H1 (cell line): Measurements from ENCODE around the gene CD1B. TPM values are rescaled to one million over a fixed set of nuclear protein-coding genes. Genes with fewer than 3 reads are reported as not detected.

Experiments used
- CTCF ChIA-PET: fragments of 300-600 bp; sonication (Branson Sonifier 250); formaldehyde crosslinking; loops from one replicate; lab custom pipeline; 2021; ENCODE audit not compliant: partially characterized antibody; lab: Charles Lee
- POLR2A ChIA-PET: fragments of 300-600 bp; sonication (Branson Sonifier 250); formaldehyde crosslinking; loops from one replicate; lab custom pipeline; 2021; ENCODE audit warnings: inconsistent platforms; ENCODE audit not compliant: partially characterized antibody; lab: Charles Lee
- DNase-seq, 2 experiments: peaks; one replicate each; pipeline versions ENCODE4 v3.0.0 to v3.0.0-alpha.2; 2010 to 2022; ENCODE audit warnings: low spot score in 2 of 2, low read depth in 1 of 2, mixed read lengths in 1 of 2
- FAIRE-seq: peaks from 2 replicates; lab custom pipeline; 2011; peaks lifted over from hg19 to GRCh38; lab: Jason Lieb, UNC
- H2AFZ ChIP-seq: 2 replicates; pipeline ENCODE4 v1.8.1; 2012; ENCODE audit warnings: low read length, inconsistent platforms
- H2AK5ac ChIP-seq: 2 replicates; pipeline ENCODE4 v1.6.1; 2013; ENCODE audit warnings: low read depth, low read length
- H2BK120ac ChIP-seq: replicated peaks from 2 replicates; pipeline ENCODE3; 2013; ENCODE audit warnings: low read depth, low read length, inconsistent platforms
- H2BK12ac ChIP-seq: 2 replicates; pipeline ENCODE4 v1.6.1; 2013; ENCODE audit warnings: low read depth, low read length
- H2BK15ac ChIP-seq: 2 replicates; pipeline ENCODE4 v1.6.1; 2013; ENCODE audit warnings: low read length
- H2BK20ac ChIP-seq: 2 replicates; pipeline ENCODE4 v1.6.1; 2013; ENCODE audit warnings: low read length
- H2BK5ac ChIP-seq: 2 replicates; pipeline ENCODE4 v1.6.1; 2013; ENCODE audit warnings: low read depth, low read length
- H3K14ac ChIP-seq: 2 replicates; pipeline ENCODE4 v1.6.1; 2013; ENCODE audit warnings: inconsistent platforms; ENCODE audit not compliant: insufficient read length
- H3K18ac ChIP-seq: 2 replicates; pipeline ENCODE4 v1.6.1; 2013; ENCODE audit warnings: low read length; ENCODE audit errors: extremely low read depth
- H3K23ac ChIP-seq: 2 replicates; pipeline ENCODE4 v1.6.1; 2013; ENCODE audit warnings: inconsistent platforms; ENCODE audit not compliant: insufficient read length
- H3K23me2 ChIP-seq: 2 replicates; pipeline ENCODE4 v1.6.1; 2013; ENCODE audit warnings: low read depth, low read length
- H3K27ac ChIP-seq: 2 replicates; pipeline ENCODE4 v1.6.1; 2011; ENCODE audit warnings: low read depth, low read length, inconsistent platforms
- H3K27me3 ChIP-seq, 4 experiments: replicated peaks in 1 of 4; 1 replicate in 1 of 4; 2 replicates in 3 of 4; pipeline versions ENCODE4 v1.6.1 to v1.8.1; 2011 to 2013; ENCODE audit warnings: low read length in 3 of 4, mild to moderate bottlenecking in 3 of 4, inconsistent platforms in 2 of 4, mixed read lengths in 2 of 4, moderate library complexity in 1 of 4; ENCODE audit not compliant: control insufficient read depth in 3 of 4, insufficient read depth in 3 of 4; ENCODE audit errors: extremely low read depth in 1 of 4
- H3K36me3 ChIP-seq, 4 experiments: 2 replicates each; pipeline versions ENCODE4 v1.6.1 to v1.8.1; 2011 to 2013; ENCODE audit warnings: mild to moderate bottlenecking in 4 of 4, low read length in 3 of 4, moderate library complexity in 2 of 4, control low read depth in 1 of 4, inconsistent platforms in 1 of 4; ENCODE audit not compliant: insufficient read depth in 4 of 4, control insufficient read depth in 2 of 4
- H3K4ac ChIP-seq: replicated peaks from 2 replicates; pipeline ENCODE3; 2013; ENCODE audit warnings: low read length, low read depth, mixed read lengths, inconsistent platforms; ENCODE audit not compliant: insufficient read length
- H3K4me1 ChIP-seq, 4 experiments: replicated peaks in 1 of 4; 1 replicate in 1 of 4; 2 replicates in 3 of 4; pipeline versions ENCODE4 v1.6.1 to v1.8.1; 2011 to 2013; ENCODE audit warnings: low read length in 3 of 4, inconsistent platforms in 2 of 4, mixed read lengths in 1 of 4; ENCODE audit not compliant: insufficient read depth in 4 of 4, control insufficient read depth in 3 of 4
- H3K4me2 ChIP-seq, 2 experiments: 2 replicates each; pipeline versions ENCODE4 v1.6.1 to v1.8.1; 2011 to 2013; ENCODE audit warnings: low read depth in 2 of 2, low read length in 2 of 2, control low read depth in 1 of 2, inconsistent platforms in 1 of 2, mild to moderate bottlenecking in 1 of 2; ENCODE audit not compliant: insufficient read depth in 1 of 2
- H3K4me3 ChIP-seq, 4 experiments: fragments of 200-600, 300-600 bp in 1 of 4; sonication (generic), shearing (Covaris generic), sonication (Bioruptor Twin) in 1 of 4; 2 replicates each; pipeline versions ENCODE4 v1.5.1 to v1.8.1; 2011 to 2016; ENCODE audit warnings: low read length in 4 of 4, low read depth in 3 of 4, control low read depth in 2 of 4, inconsistent platforms in 2 of 4, mild to moderate bottlenecking in 2 of 4, mixed read lengths in 1 of 4, moderate library complexity in 1 of 4; ENCODE audit not compliant: insufficient read depth in 2 of 4; ENCODE audit errors: extremely low read depth in 1 of 4
- H3K56ac ChIP-seq: replicated peaks from 2 replicates; pipeline ENCODE3; 2013; ENCODE audit warnings: low read depth, mild to moderate bottlenecking, mixed read lengths, low read length, inconsistent platforms; ENCODE audit not compliant: insufficient read length
- H3K79me1 ChIP-seq: 2 replicates; pipeline ENCODE4 v1.6.1; 2013; ENCODE audit warnings: low read depth, low read length, control low read depth
- H3K79me2 ChIP-seq, 2 experiments: 2 replicates each; pipeline versions ENCODE4 v1.6.1 to v1.8.1; 2012 to 2013; ENCODE audit warnings: low read length in 2 of 2, mild to moderate bottlenecking in 2 of 2, inconsistent platforms in 1 of 2; ENCODE audit not compliant: insufficient read depth in 2 of 2, control insufficient read depth in 1 of 2
- H3K9ac ChIP-seq, 4 experiments: replicated peaks in 1 of 4; 1 replicate in 1 of 4; 2 replicates in 3 of 4; pipeline versions ENCODE4 v1.6.1 to v1.8.1; 2011 to 2013; ENCODE audit warnings: low read depth in 3 of 4, low read length in 3 of 4, control low read depth in 2 of 4, mild to moderate bottlenecking in 2 of 4, moderate library complexity in 2 of 4, inconsistent platforms in 1 of 4; ENCODE audit errors: extremely low read depth in 1 of 4
- H3K9me3 ChIP-seq, 2 experiments: 2 replicates each; pipeline versions ENCODE4 v1.6.1 to v1.8.1; 2012 to 2013; ENCODE audit warnings: mild to moderate bottlenecking in 2 of 2, moderate library complexity in 2 of 2, control low read depth in 1 of 2, inconsistent platforms in 1 of 2, low read depth in 1 of 2, low read length in 1 of 2, mixed read lengths in 1 of 2; ENCODE audit not compliant: insufficient read depth in 2 of 2
- H4K20me1 ChIP-seq, 2 experiments: replicated peaks in 1 of 2; 2 replicates each; pipeline versions ENCODE3 to v1.8.1; 2011 to 2013; ENCODE audit warnings: inconsistent platforms in 2 of 2, low read length in 2 of 2, mild to moderate bottlenecking in 1 of 2; ENCODE audit not compliant: insufficient read depth in 2 of 2, control insufficient read depth in 1 of 2
- H4K5ac ChIP-seq: 2 replicates; pipeline ENCODE4 v1.6.1; 2013; ENCODE audit warnings: low read length, low read depth, mixed read lengths, inconsistent platforms; ENCODE audit not compliant: insufficient read length
- H4K8ac ChIP-seq: 2 replicates; pipeline ENCODE4 v1.8.0; 2013; ENCODE audit warnings: mild to moderate bottlenecking, moderate library complexity, low read length, inconsistent platforms; ENCODE audit not compliant: insufficient read depth; ENCODE audit errors: extremely low read depth
- H4K91ac ChIP-seq: replicated peaks from 2 replicates; pipeline ENCODE3; 2013; ENCODE audit warnings: low read length, mixed read lengths, inconsistent platforms; ENCODE audit not compliant: insufficient read length
- CBX8 ChIP-seq: fragments of 300-800, 300-1000 bp; sonication (generic); IDR thresholded peaks from 2 replicates; pipeline ENCODE4 v1.7.1; 2016; ENCODE audit warnings: low read depth, low read length, borderline replicate concordance
- CEBPB ChIP-seq: IDR thresholded peaks from 2 replicates; pipeline ENCODE4 v1.6.1; 2012; ENCODE audit warnings: low read depth, low read length
- FOSL1 ChIP-seq: IDR thresholded peaks from 2 replicates; pipeline ENCODE4 v1.6.1; 2011; ENCODE audit warnings: mild to moderate bottlenecking, low read depth, low read length, moderate library complexity; ENCODE audit not compliant: insufficient read depth
- KDM4A ChIP-seq: IDR thresholded peaks from one replicate; pipeline ENCODE4 v1.7.1; 2012; ENCODE audit warnings: low read depth, mild to moderate bottlenecking, moderate library complexity, low read length, inconsistent platforms; ENCODE audit not compliant: severe bottlenecking
- MAFK ChIP-seq: IDR thresholded peaks from 2 replicates; pipeline ENCODE4 v1.6.1; 2012; ENCODE audit warnings: low read depth, mild to moderate bottlenecking, improper control_type of control experiment, low read length
- POLR2A ChIP-seq, 2 experiments: IDR thresholded peaks; 1 replicate in 1 of 2; 2 replicates in 1 of 2; pipeline ENCODE4 v1.6.1; 2011; ENCODE audit warnings: low read depth in 2 of 2, low read length in 2 of 2, mild to moderate bottlenecking in 2 of 2; ENCODE audit errors: control extremely low read depth in 1 of 2
- RFX5 ChIP-seq: IDR thresholded peaks from 2 replicates; pipeline ENCODE4 v1.6.1; 2011; ENCODE audit warnings: low read depth, low read length, improper control_type of control experiment, borderline replicate concordance
- RXRA ChIP-seq: IDR thresholded peaks from 2 replicates; pipeline ENCODE4 v1.6.1; 2011; ENCODE audit warnings: low read depth, mild to moderate bottlenecking, low read length, moderate library complexity; ENCODE audit not compliant: insufficient read depth
- WGBS, 2 experiments: shearing (Covaris generic) in 1 of 2; methylation state at CpG; one replicate each; pipeline versions ENCODE4 v1.1.6 to v1.1.7; 2013 to 2015; ENCODE audit warnings: low lambda C conversion rate in 2 of 2, mixed read lengths in 2 of 2, inconsistent platforms in 1 of 2, low coverage in 1 of 2, missing lambda C conversion rate in 1 of 2; ENCODE audit not compliant: insufficient replicate concordance in 2 of 2, insufficient coverage in 1 of 2, insufficient read length in 1 of 2; ENCODE audit errors: extremely low coverage in 1 of 2, missing lambda C conversion rate in 1 of 2; 5-methylcytosine and 5-hydroxymethylcytosine counted together
- polyA plus RNA-seq, 7 experiments: library from polyadenylated mRNA; depleted of rRNA in 3 of 7; stranded (reverse) in 5 of 7; unstranded in 2 of 7; fragments of >200 nt in 5 of 7; fragments of 200-250 nt in 2 of 7; gene quantifications; 1 replicate in 5 of 7; 2 replicates in 1 of 7; 4 replicates in 1 of 7; pipeline versions ENCODE4 v1.2.1 to v1.2.3, GENCODE V29; 2011 to 2013; ENCODE audit warnings: missing spikeins in 2 of 7, mixed read lengths in 2 of 7
- total RNA-seq: library from RNA; stranded (reverse); fragmentation: NEBNext Ultra II Directional; extraction: Animal tissue kit (Norgen Biotek cat#: 25700); gene quantifications from 2 replicates; pipeline ENCODE4 v1.2.1, GENCODE V29; 2021
- TF ChIP-seq, protein P1 (sequence below): IDR thresholded peaks from 2 replicates; pipeline ENCODE4 v1.6.1; 2012; ENCODE audit warnings: low read length, inconsistent platforms
- TF ChIP-seq, protein P2 (sequence below), 3 experiments: IDR thresholded peaks; 1 replicate in 2 of 3; 2 replicates in 1 of 3; pipeline versions ENCODE4 v1.5.1 to v1.6.1; 2011; ENCODE audit warnings: low read length in 3 of 3, mild to moderate bottlenecking in 3 of 3, inconsistent platforms in 2 of 3, low read depth in 1 of 3, moderate library complexity in 1 of 3; ENCODE audit not compliant: insufficient read depth in 1 of 3; ENCODE audit errors: control extremely low read depth in 1 of 3

The CD1B gene
- total and polyA plus RNA-seq, 2 of the 8 experiments (the other 6 are each of a cell fraction or from before 2014, with no cell fraction given), result not detected

DNA sequence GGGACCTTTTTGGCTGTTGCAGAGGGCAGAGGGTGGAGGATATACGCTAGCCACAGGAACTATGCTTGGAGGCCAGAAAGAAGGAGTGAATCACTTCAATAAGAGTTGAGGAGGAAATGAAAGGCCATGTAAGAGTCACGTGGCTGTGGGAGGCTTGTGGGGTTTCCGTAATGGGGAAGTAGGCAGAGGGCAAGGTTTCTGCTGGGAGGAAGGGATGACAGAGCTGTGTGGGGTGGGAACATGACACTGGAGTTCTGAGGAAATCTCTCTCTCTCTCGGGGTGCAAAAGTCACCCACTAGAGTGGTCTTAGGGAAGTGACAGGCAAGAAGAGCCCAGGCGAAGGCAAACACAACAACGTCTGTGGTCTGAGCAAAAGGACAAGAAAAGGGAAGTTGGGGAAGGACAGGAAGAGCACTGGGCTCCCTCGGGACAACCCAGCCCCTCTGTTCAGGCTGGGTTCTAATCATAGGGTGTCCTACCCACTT, 45.5 kb downstream of the CD1B start:
- no peak overlapping the region for H3K4ac ChIP-seq
- H3K27me3 ChIP-seq, result no peaks in the 10 kb centered on the region
- CTCF ChIA-PET, result interaction anchor here (2.5 kb wide), 1 partner anchor 82 kb away, joined by 5 read pairs; no protein-coding TSS in a partner anchor
- TF ChIP-seq POLR2A (IDR thresholded peaks at IDR 0.05; ENCODE audit: control extremely low read depth in 1 of 2, low read depth in 2 of 2, low read length in 2 of 2) (no peak), RXRA (no peak), CEBPB (no peak), MAFK (no peak), FOSL1 (no peak), CBX8 (no peak), KDM4A (no peak), RFX5 (no peak)
- TF ChIP-seq, protein P1, sequence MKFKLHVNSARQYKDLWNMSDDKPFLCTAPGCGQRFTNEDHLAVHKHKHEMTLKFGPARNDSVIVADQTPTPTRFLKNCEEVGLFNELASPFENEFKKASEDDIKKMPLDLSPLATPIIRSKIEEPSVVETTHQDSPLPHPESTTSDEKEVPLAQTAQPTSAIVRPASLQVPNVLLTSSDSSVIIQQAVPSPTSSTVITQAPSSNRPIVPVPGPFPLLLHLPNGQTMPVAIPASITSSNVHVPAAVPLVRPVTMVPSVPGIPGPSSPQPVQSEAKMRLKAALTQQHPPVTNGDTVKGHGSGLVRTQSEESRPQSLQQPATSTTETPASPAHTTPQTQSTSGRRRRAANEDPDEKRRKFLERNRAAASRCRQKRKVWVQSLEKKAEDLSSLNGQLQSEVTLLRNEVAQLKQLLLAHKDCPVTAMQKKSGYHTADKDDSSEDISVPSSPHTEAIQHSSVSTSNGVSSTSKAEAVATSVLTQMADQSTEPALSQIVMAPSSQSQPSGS, result no peak
- TF ChIP-seq, protein P2, sequence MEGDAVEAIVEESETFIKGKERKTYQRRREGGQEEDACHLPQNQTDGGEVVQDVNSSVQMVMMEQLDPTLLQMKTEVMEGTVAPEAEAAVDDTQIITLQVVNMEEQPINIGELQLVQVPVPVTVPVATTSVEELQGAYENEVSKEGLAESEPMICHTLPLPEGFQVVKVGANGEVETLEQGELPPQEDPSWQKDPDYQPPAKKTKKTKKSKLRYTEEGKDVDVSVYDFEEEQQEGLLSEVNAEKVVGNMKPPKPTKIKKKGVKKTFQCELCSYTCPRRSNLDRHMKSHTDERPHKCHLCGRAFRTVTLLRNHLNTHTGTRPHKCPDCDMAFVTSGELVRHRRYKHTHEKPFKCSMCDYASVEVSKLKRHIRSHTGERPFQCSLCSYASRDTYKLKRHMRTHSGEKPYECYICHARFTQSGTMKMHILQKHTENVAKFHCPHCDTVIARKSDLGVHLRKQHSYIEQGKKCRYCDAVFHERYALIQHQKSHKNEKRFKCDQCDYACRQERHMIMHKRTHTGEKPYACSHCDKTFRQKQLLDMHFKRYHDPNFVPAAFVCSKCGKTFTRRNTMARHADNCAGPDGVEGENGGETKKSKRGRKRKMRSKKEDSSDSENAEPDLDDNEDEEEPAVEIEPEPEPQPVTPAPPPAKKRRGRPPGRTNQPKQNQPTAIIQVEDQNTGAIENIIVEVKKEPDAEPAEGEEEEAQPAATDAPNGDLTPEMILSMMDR (IDR thresholded peaks at IDR 0.05; ENCODE audit: control extremely low read depth in 1 of 3, insufficient read depth in 1 of 3, low read depth in 1 of 3, low read length in 3 of 3), result no peak

More for the DNA sequence above, 45.5 kb downstream of the CD1B start:
- no peaks in the 10 kb centered on the region for H3K79me2 ChIP-seq
- H2BK12ac ChIP-seq, result no peak overlapping the region
- H2AFZ ChIP-seq, result peak overlapping the region; percentile 43
- no peak overlapping the region for H3K4me2 ChIP-seq
- FAIRE-seq (no peak), DNase-seq (peak in 1 of 2 experiments; percentile 34)
- H4K91ac ChIP-seq, result peak overlapping the region; percentile 3
- no peaks in the 10 kb centered on the region for H3K36me3 ChIP-seq
- no peak overlapping the region for H2AK5ac ChIP-seq
- H3K27ac ChIP-seq, result no peak overlapping the region
- no peak overlapping the region for H2BK20ac ChIP-seq
- H3K4me1 ChIP-seq, result peaks cover 0 to 5% (median 0%) of the 10 kb centered on the region in 4 experiments; a peak in 1 of 7 replicates
- no peaks in the 10 kb centered on the region for H4K20me1 ChIP-seq
- no peak overlapping the region for H4K8ac ChIP-seq
- no peaks in the 10 kb centered on the region for H3K79me1 ChIP-seq
- no peaks in the 10 kb centered on the region; a peak in 1 of 4 replicates for H3K9me3 ChIP-seq
- no peak overlapping the region for H3K14ac ChIP-seq
- H3K23ac ChIP-seq, result no peak overlapping the region
- no peak overlapping the region for H2BK5ac ChIP-seq
- H3K18ac ChIP-seq, result no peak overlapping the region
- whole genome bisulfite sequencing, 2 experiments, result 78% methylated on average over 7 of the region's 7 CpGs; no CpG with 5 or more reads in 1 of the 2 experiments
- no peak overlapping the region for H3K4me3 ChIP-seq
- H3K23me2 ChIP-seq, result no peaks in the 10 kb centered on the region
- H2BK15ac ChIP-seq, result no peak overlapping the region
- no peak overlapping the region for H4K5ac ChIP-seq
- no peak overlapping the region for H3K9ac ChIP-seq
- no peak overlapping the region for H2BK120ac ChIP-seq
- POLR2A ChIA-PET, result no interaction called here
- no peak overlapping the region for H3K56ac ChIP-seq
